Endothelial cell (in vitro differentiated cells): ENCODE data around the gene FIBP. TPM values are rescaled to one million over a fixed set of nuclear protein-coding genes. Genes with fewer than 3 reads are reported as not detected.
A peak's percentile ranks its signal among the peaks of the same experiment; 100 is the strongest.

Source experiments
- DNase-seq: peaks from one replicate; pipeline ENCODE4 v3.0.0; 2021; ENCODE audit warnings: low spot score
- H3K27ac Mint-ChIP-seq: one replicate; pipeline ENCODE4 v1.8.0; 2021; ENCODE audit warnings: mixed read lengths, inconsistent platforms; ENCODE audit not compliant: unreplicated experiment
- H3K27me3 Mint-ChIP-seq: one replicate; pipeline ENCODE4 v1.8.0; 2021; ENCODE audit warnings: mild to moderate bottlenecking, moderate library complexity, mixed read lengths, inconsistent platforms; ENCODE audit not compliant: unreplicated experiment
- H3K36me3 Mint-ChIP-seq: one replicate; pipeline ENCODE4 v1.8.0; 2021; ENCODE audit warnings: mild to moderate bottlenecking, low read depth, mixed read lengths, inconsistent platforms; ENCODE audit not compliant: unreplicated experiment
- H3K4me1 Mint-ChIP-seq: one replicate; pipeline ENCODE4 v1.8.0; 2021; ENCODE audit warnings: mild to moderate bottlenecking, mixed read lengths, inconsistent platforms; ENCODE audit not compliant: unreplicated experiment
- H3K4me3 Mint-ChIP-seq: one replicate; pipeline ENCODE4 v1.8.0; 2021; ENCODE audit warnings: mild to moderate bottlenecking, mixed read lengths, inconsistent platforms; ENCODE audit not compliant: unreplicated experiment
- H3K9me3 Mint-ChIP-seq: one replicate; pipeline ENCODE4 v1.8.0; 2021; ENCODE audit warnings: mixed read lengths, inconsistent platforms; ENCODE audit not compliant: unreplicated experiment
- total RNA-seq: library from RNA; stranded (reverse); fragmentation: NEBNext Ultra II Directional; extraction: Animal tissue kit (Norgen Biotek cat#: 25700); gene quantifications from one replicate; pipeline ENCODE4 v1.2.1, GENCODE V29; 2021; ENCODE audit not compliant: unreplicated experiment
- TF ChIP-seq, protein P1 (sequence below): fragments of 200-600 bp; sonication (generic); IDR thresholded peaks from one replicate; pipeline ENCODE4 v1.5.0; 2021; ENCODE audit warnings: antibody characterized with exemption; ENCODE audit not compliant: unreplicated experiment

FIBP gene
- total RNA-seq, 1 donor from 2014 or later = 75.6 TPM

- H3K27me3 Mint-ChIP-seq = peaks cover 11% of the 10 kb centered on the region
Observed at GRCh38 chr11:65882120-65883057, 5.9 kb downstream of the FIBP start.

DNA sequence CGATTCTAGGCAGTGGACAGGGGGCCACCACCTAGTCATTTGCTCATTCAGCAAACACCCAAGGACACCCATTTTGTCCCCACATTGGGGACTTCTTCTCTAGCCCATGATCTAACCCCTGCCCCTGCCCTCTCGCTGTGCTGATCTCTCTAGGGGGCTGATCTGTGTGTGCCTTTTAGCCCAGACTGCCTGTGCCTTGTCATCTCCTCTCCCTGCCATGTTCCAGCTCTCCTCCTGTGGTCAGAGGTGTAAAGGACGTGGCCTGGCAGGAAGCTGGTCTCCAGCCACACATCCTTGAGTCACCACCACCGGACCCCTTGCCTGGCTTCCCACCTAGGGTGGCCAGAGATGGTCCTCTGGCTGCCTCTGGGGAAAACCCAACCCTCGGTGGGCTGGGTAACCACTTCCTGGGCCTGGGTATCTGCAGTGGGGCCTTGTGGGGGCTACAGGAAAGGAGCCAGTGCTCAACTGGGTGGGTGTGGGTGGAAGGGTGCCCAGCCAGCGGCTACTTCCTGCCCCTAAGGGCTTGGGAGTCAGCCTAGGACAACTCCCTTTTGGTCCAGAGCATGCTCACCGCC, 7.3 kb downstream of the FIBP start:
- DNase-seq = no peak
- Mint-ChIP-seq H3K9me3 (no peaks in the 10 kb centered on the region), H3K36me3 (peaks cover 9% of the 10 kb centered on the region), H3K4me3 (no peak overlapping the region), H3K27ac (no peak overlapping the region), H3K4me1 (no peaks in the 10 kb centered on the region), H3K27me3 (peaks cover 12% of the 10 kb centered on the region)
- TF ChIP-seq, protein P1, sequence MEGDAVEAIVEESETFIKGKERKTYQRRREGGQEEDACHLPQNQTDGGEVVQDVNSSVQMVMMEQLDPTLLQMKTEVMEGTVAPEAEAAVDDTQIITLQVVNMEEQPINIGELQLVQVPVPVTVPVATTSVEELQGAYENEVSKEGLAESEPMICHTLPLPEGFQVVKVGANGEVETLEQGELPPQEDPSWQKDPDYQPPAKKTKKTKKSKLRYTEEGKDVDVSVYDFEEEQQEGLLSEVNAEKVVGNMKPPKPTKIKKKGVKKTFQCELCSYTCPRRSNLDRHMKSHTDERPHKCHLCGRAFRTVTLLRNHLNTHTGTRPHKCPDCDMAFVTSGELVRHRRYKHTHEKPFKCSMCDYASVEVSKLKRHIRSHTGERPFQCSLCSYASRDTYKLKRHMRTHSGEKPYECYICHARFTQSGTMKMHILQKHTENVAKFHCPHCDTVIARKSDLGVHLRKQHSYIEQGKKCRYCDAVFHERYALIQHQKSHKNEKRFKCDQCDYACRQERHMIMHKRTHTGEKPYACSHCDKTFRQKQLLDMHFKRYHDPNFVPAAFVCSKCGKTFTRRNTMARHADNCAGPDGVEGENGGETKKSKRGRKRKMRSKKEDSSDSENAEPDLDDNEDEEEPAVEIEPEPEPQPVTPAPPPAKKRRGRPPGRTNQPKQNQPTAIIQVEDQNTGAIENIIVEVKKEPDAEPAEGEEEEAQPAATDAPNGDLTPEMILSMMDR = no peak

More at GRCh38 chr11:65882120-65883057, 5.9 kb downstream of the FIBP start:
- no peak overlapping the region for H3K4me3 Mint-ChIP-seq
- no peaks in the 10 kb centered on the region for H3K9me3 Mint-ChIP-seq
- peak overlapping the region; percentile 61 for H3K27ac Mint-ChIP-seq
- TF ChIP-seq, protein P1 = no peak
- peaks cover 8% of the 10 kb centered on the region for H3K4me1 Mint-ChIP-seq
- peaks cover 16% of the 10 kb centered on the region for H3K36me3 Mint-ChIP-seq
- no peak for DNase-seq

GRCh38 chr11:65880027-65880426, 8.2 kb downstream of the FIBP start:
- no peak overlapping the region for H3K4me3 Mint-ChIP-seq
- peaks cover 12% of the 10 kb centered on the region for H3K27me3 Mint-ChIP-seq
- no peaks in the 10 kb centered on the region for H3K9me3 Mint-ChIP-seq
- TF ChIP-seq, protein P1 = no peak
- peaks cover 7% of the 10 kb centered on the region for H3K36me3 Mint-ChIP-seq
- DNase-seq = no peak
- no peak overlapping the region for H3K27ac Mint-ChIP-seq
- H3K4me1 Mint-ChIP-seq = no peaks in the 10 kb centered on the region

- DNase-seq = no peak
- TF ChIP-seq, protein P1 = no peak
- Mint-ChIP-seq H3K4me1 (no peaks in the 10 kb centered on the region), H3K36me3 (peaks cover 4% of the 10 kb centered on the region), H3K9me3 (no peaks in the 10 kb centered on the region), H3K4me3 (no peak within 1 kb of the TSS), H3K27me3 (peaks cover 12% of the 10 kb centered on the region), H3K27ac (no peak within 1 kb of the TSS)
Observed at GRCh38 chr11:65879617-65880016, 8.7 kb downstream of the FIBP start, which contains the start of gene CTSW. CTSW (plus strand) TSS chr11:65879837; CDS start chr11:65879855, 18 bp downstream.
